Ascending aorta (tissue), 2 donors: ENCODE data around the gene SIN3A. TPM values are rescaled to one million over a fixed set of nuclear protein-coding genes. Genes with fewer than 3 reads are reported as not detected.

Experiments
- DNase-seq, 2 donors: peaks; one replicate each; pipeline ENCODE4 v3.0.0-alpha.2; 2019; ENCODE audit warnings: low spot score in 2 of 2
- H3K27ac ChIP-seq, 2 donors: fragments of 200-600 bp; sonication (generic); one replicate each; pipeline ENCODE4 v1.5.1; 2016 to 2017; ENCODE audit warnings: mild to moderate bottlenecking in 1 of 2
- H3K27me3 ChIP-seq: fragments of 200-600 bp; sonication (generic); one replicate; pipeline ENCODE4 v1.5.1; 2017
- H3K36me3 ChIP-seq, 2 donors: fragments of 200-600 bp; sonication (generic); one replicate each; pipeline ENCODE4 v1.5.1; 2016
- H3K4me1 ChIP-seq, 2 donors: fragments of 200-600 bp; sonication (generic); one replicate each; pipeline ENCODE4 v1.5.1; 2016 to 2017; ENCODE audit warnings: mild to moderate bottlenecking in 1 of 2
- H3K4me3 ChIP-seq, 2 donors: fragments of 200-600 bp; sonication (generic); one replicate each; pipeline ENCODE4 v1.5.1; 2016 to 2017; ENCODE audit warnings: mild to moderate bottlenecking in 1 of 2
- H3K9me3 ChIP-seq, 2 donors: fragments of 200-600 bp; sonication (generic); one replicate each; pipeline ENCODE4 v1.5.1; 2016
- intact Hi-C: fragments of 100-400 bp; cut with DNase I; formaldehyde crosslinking; loops from one replicate; pipeline ENCODE4 v1.15.1; 2023
- total RNA-seq: library from RNA; depleted of rRNA; stranded (reverse); fragments of >200 nt; gene quantifications from one replicate; pipeline ENCODE4 v1.1.0, GENCODE V29; 2016
- TF ChIP-seq, protein P1 (sequence below), 3 experiments: fragments of 200-600 bp in 2 of 3; fragments of 450-650 bp in 1 of 3; sonication (generic) in 2 of 3; IDR thresholded peaks; one replicate each; pipeline ENCODE4 v1.5.1; 2016 to 2019; ENCODE audit warnings: antibody characterized with exemption in 3 of 3, mild to moderate bottlenecking in 1 of 3, moderate library complexity in 1 of 3

The SIN3A gene
- total RNA-seq, 1 donor from 2014 or later = 41.0 TPM

- DNase-seq = peak; percentile 33 to 86
- H3K36me3 ChIP-seq = no peaks in the 10 kb centered on the region
- peak overlapping the region; percentile 77 to 96 for H3K4me3 ChIP-seq
- H3K27me3 ChIP-seq = no peaks in the 10 kb centered on the region
- H3K4me1 ChIP-seq = peaks cover 2 to 11% of the 10 kb centered on the region in 2 donors
- intact Hi-C loops = loop anchor here (5.0 to 10.0 kb wide), 3 partner anchors 241 to 431 kb away; partner anchors contain the start of genes C15orf39 and PPCDC
- TF ChIP-seq, protein P1, sequence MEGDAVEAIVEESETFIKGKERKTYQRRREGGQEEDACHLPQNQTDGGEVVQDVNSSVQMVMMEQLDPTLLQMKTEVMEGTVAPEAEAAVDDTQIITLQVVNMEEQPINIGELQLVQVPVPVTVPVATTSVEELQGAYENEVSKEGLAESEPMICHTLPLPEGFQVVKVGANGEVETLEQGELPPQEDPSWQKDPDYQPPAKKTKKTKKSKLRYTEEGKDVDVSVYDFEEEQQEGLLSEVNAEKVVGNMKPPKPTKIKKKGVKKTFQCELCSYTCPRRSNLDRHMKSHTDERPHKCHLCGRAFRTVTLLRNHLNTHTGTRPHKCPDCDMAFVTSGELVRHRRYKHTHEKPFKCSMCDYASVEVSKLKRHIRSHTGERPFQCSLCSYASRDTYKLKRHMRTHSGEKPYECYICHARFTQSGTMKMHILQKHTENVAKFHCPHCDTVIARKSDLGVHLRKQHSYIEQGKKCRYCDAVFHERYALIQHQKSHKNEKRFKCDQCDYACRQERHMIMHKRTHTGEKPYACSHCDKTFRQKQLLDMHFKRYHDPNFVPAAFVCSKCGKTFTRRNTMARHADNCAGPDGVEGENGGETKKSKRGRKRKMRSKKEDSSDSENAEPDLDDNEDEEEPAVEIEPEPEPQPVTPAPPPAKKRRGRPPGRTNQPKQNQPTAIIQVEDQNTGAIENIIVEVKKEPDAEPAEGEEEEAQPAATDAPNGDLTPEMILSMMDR (IDR thresholded peaks at IDR 0.05) = no peak
- H3K9me3 ChIP-seq = no peaks in the 10 kb centered on the region
- peak overlapping the region; percentile 97 to 98 for H3K27ac ChIP-seq
These were observed 4.6 kb upstream of the SIN3A start for GRCh38 chr15:75455982-75456531.

- peak overlapping the region; percentile 77 to 96 for H3K4me3 ChIP-seq
- H3K36me3 ChIP-seq = no peaks in the 10 kb centered on the region
- TF ChIP-seq, protein P1 (IDR thresholded peaks at IDR 0.05) = no peak
- H3K4me1 ChIP-seq = peaks cover 2 to 8% of the 10 kb centered on the region in 2 donors
- H3K27me3 ChIP-seq = no peaks in the 10 kb centered on the region
- H3K9me3 ChIP-seq = no peaks in the 10 kb centered on the region
- peak overlapping the region; percentile 97 to 98 for H3K27ac ChIP-seq
- intact Hi-C loops = loop anchor here (5.0 to 10.0 kb wide), 3 partner anchors 242 to 431 kb away; partner anchors contain the start of genes C15orf39 and PPCDC
- peak; percentile 60 to 96 for DNase-seq
These were observed 4.0 kb upstream of the SIN3A start for GRCh38 chr15:75455424-75455981.

DNA sequence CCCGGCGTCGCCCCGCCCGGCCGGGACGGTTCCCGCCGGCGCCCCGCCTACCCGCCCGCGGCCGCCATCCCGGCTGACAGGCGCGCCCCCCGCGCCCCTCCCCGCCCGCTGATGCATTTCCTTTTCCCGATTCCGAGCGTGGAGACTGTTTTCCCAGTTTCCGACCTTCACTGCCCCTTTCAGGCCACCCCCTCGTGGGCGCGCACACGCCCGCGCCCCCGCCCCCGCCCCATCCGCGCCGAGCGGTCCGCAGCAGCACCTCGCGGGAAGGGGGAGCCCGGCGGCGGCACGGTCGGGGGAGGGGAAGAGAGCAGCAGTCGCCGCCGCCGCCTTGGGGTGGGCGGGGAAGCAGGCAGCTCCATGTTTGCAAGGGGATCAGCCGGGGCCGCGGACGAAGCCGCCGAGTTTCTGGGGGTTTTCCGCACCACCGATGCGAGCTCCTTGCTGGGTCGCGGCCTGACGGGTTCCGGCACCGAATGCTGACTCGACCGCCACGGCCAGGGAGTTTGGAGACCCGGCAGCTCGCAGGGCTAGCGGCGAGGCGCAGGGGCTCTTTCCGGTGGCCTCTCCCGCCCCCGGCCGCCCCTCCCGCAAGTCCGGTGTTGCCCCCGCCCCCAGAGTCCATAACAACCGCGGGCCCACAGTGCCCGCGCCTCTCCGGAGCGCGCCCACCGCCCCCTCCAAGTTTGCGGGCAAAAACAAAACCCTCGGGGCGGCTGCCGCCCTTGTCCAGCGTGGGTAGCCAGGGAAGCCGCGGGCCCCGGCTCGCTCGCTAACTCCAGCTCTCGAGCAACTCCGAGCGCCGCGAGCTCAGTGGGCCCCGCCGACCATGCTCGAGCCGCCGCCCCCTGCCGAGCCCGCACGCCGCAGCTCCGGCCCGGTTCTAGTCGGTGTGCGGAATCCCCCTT is 3.2 kb upstream of the SIN3A start:
- peak overlapping the region; percentile 77 to 96 for H3K4me3 ChIP-seq
- intact Hi-C loops = loop anchor here (5.0 to 10.0 kb wide), 6 partner anchors 123 to 430 kb away; partner anchors contain the start of genes C15orf39, PPCDC, PTPN9 and SNUPN
- no peaks in the 10 kb centered on the region for H3K27me3 ChIP-seq
- no peaks in the 10 kb centered on the region for H3K9me3 ChIP-seq
- peaks cover 2 to 12% of the 10 kb centered on the region in 2 donors for H3K4me1 ChIP-seq
- DNase-seq = peak in 1 of 2 donors; percentile 86
- H3K36me3 ChIP-seq = no peaks in the 10 kb centered on the region
- peak overlapping the region; percentile 97 to 98 for H3K27ac ChIP-seq
- TF ChIP-seq, protein P1 (IDR thresholded peaks at IDR 0.05) = no peak

GRCh38 chr15:75453703-75454470 is 2.4 kb upstream of the SIN3A start:
- peak; percentile 96 to 99 for DNase-seq
- TF ChIP-seq, protein P1 (IDR thresholded peaks at IDR 0.05) = no peak
- Histone ChIP-seq H3K27me3 (no peaks in the 10 kb centered on the region), H3K9me3 (no peaks in the 10 kb centered on the region), H3K4me3 (peak overlapping the region; percentile 77 to 96), H3K4me1 (peaks cover 2 to 13% of the 10 kb centered on the region in 2 donors), H3K36me3 (no peaks in the 10 kb centered on the region), H3K27ac (peak overlapping the region; percentile 97 to 98)
- intact Hi-C loops = loop anchor here (5.0 to 10.0 kb wide), 5 partner anchors 123 to 429 kb away; partner anchors contain the start of genes C15orf39, PPCDC, PTPN9 and SNUPN
